Activated CD4-positive, CD25-positive, alpha-beta regulatory T cell (primary cell): ENCODE data around the gene CPEB1.
"Not testable (repeated sequence)": the region's sequence is repeated elsewhere in the genome, so short reads cannot be mapped to it uniquely, and the experiment has no call there.

Experiments used
- DNase-seq, 4 experiments: peaks; one replicate each; lab custom pipeline; 2025; lab: John Stamatoyannopoulos, UW

CPEB1 gene

GRCh38 chr15:82513587-82513986 is 133.6 kb downstream of the CPEB1 start:
- DNase-seq, result not testable (repeated sequence)

- not testable (repeated sequence) for DNase-seq
Observed at GRCh38 chr15:82507693-82508092, 139.5 kb downstream of the CPEB1 start.

- DNase-seq, result not testable (repeated sequence)
Observed at GRCh38 chr15:82507087-82507486, 140.1 kb downstream of the CPEB1 start.

- DNase-seq, result not testable (repeated sequence)
Observed at GRCh38 chr15:82505842-82506241, 141.3 kb downstream of the CPEB1 start.

GRCh38 chr15:82504074-82504473 is 143.1 kb downstream of the CPEB1 start:
- DNase-seq, result not testable (repeated sequence)

GRCh38 chr15:82502700-82503339 is 144.3 kb downstream of the CPEB1 start:
- not testable (repeated sequence) for DNase-seq

- DNase-seq, result not testable (repeated sequence)
Observed at GRCh38 chr15:82500772-82501171, 146.4 kb downstream of the CPEB1 start.

GRCh38 chr15:82497978-82498377 is 149.2 kb downstream of the CPEB1 start:
- DNase-seq, result not testable (repeated sequence)
